B cell (primary cell): ENCODE data around the gene AEBP1. TPM values are rescaled to one million over a fixed set of nuclear protein-coding genes. Genes with fewer than 3 reads are reported as not detected.

Source experiments
- ATAC-seq: fragments of 200-7000 bp; cut with Tn5 transposase; one replicate; pipeline ENCODE4 v1.10.0; 2021; ENCODE audit warnings: low read depth, mild to moderate bottlenecking, moderate number of reproducible peaks, moderate library complexity
- CTCF ChIA-PET: fragments of 350-600 bp; sonication (Branson Sonifier 250); formaldehyde crosslinking; loops from one replicate; lab custom pipeline; 2021; ENCODE audit warnings: antibody characterized with exemption, inconsistent platforms; lab: Charles Lee
- POLR2A ChIA-PET: fragments of 350-600 bp; sonication (Branson Sonifier 250); formaldehyde crosslinking; loops from one replicate; lab custom pipeline; 2021; ENCODE audit warnings: antibody characterized with exemption; lab: Charles Lee
- DNase-seq: peaks from one replicate; pipeline ENCODE4 v3.0.0; 2013
- H2AFZ ChIP-seq: 2 replicates; pipeline ENCODE4 v1.6.1; 2012; ENCODE audit warnings: mild to moderate bottlenecking, low read depth, low read length; ENCODE audit not compliant: insufficient read depth, poor library complexity, severe bottlenecking
- H3K27ac ChIP-seq, 2 donors: 1 replicate in 1 of 2; 2 replicates in 1 of 2; pipeline ENCODE4 v1.5.1; 2012 to 2013; ENCODE audit warnings: low read length in 2 of 2, mild to moderate bottlenecking in 2 of 2, moderate library complexity in 1 of 2
- H3K27me3 ChIP-seq, 4 experiments: fragments of 200-600 bp in 1 of 4; sonication (generic) in 1 of 4; replicated peaks in 1 of 4; 1 replicate in 2 of 4; 2 replicates in 2 of 4; pipeline versions ENCODE4 v1.6.1 to v1.7.0; 2013 to 2016; ENCODE audit warnings: low read length in 3 of 4, mild to moderate bottlenecking in 2 of 4, mixed read lengths in 1 of 4, moderate library complexity in 1 of 4; ENCODE audit not compliant: insufficient read depth in 4 of 4, control insufficient read depth in 3 of 4; ENCODE audit errors: control extremely low read depth in 1 of 4
- H3K36me3 ChIP-seq, 2 experiments: replicated peaks in 1 of 2; 1 replicate in 1 of 2; 2 replicates in 1 of 2; pipeline versions ENCODE4 v1.6.1 to v1.7.1; 2013; ENCODE audit warnings: low read length in 1 of 2; ENCODE audit not compliant: insufficient read depth in 2 of 2, control insufficient read depth in 1 of 2; ENCODE audit errors: control extremely low read depth in 1 of 2, extremely low read depth in 1 of 2
- H3K4me1 ChIP-seq, 2 donors: fragments of 200-600 bp in 1 of 2; sonication (generic) in 1 of 2; 1 replicate in 1 of 2; 2 replicates in 1 of 2; pipeline versions ENCODE4 v1.5.1 to v1.6.1; 2013 to 2017; ENCODE audit warnings: low read length in 2 of 2; ENCODE audit not compliant: control insufficient read depth in 2 of 2, insufficient read depth in 2 of 2
- H3K4me2 ChIP-seq: replicated peaks from 2 replicates; pipeline ENCODE3; 2012; ENCODE audit warnings: mild to moderate bottlenecking, low read depth, low read length; ENCODE audit not compliant: poor library complexity, severe bottlenecking
- H3K4me3 ChIP-seq, 5 experiments: fragments of 200-600 bp in 1 of 5; sonication (generic) in 1 of 5; 1 replicate in 3 of 5; 2 replicates in 2 of 5; pipeline versions ENCODE4 v1.5.1 to v1.7.0; 2011 to 2016; ENCODE audit warnings: low read length in 4 of 5, mild to moderate bottlenecking in 4 of 5, low read depth in 2 of 5, control low read depth in 1 of 5, moderate library complexity in 1 of 5; ENCODE audit not compliant: insufficient read depth in 1 of 5; ENCODE audit errors: control extremely low read depth in 1 of 5, extremely low read depth in 1 of 5
- H3K79me2 ChIP-seq: fragments of 200-600 bp; sonication (generic); one replicate; pipeline ENCODE4 v1.6.0; 2016; ENCODE audit warnings: low read length; ENCODE audit not compliant: control insufficient read depth, insufficient read depth
- H3K9ac ChIP-seq: fragments of 200-600 bp; sonication (generic); 2 replicates; pipeline ENCODE4 v1.6.1; 2017; ENCODE audit warnings: mild to moderate bottlenecking, low read length, moderate library complexity
- H3K9me3 ChIP-seq, 3 donors: one replicate each; pipeline versions ENCODE4 v1.6.1 to v1.7.1; 2013; ENCODE audit warnings: low read length in 2 of 3; ENCODE audit not compliant: control insufficient read depth in 2 of 3, insufficient read depth in 1 of 3; ENCODE audit errors: control extremely low read depth in 1 of 3
- H4K20me1 ChIP-seq: 2 replicates; pipeline ENCODE4 v1.6.0; 2012; ENCODE audit warnings: mild to moderate bottlenecking, low read length; ENCODE audit not compliant: insufficient read depth, control insufficient read depth, poor library complexity, severe bottlenecking
- H3K27ac Mint-ChIP-seq: one replicate; pipeline ENCODE4 v1.8.0; 2021; ENCODE audit warnings: mixed read lengths
- H3K27me3 Mint-ChIP-seq: one replicate; pipeline ENCODE4 v1.8.0; 2021; ENCODE audit warnings: mixed read lengths
- H3K4me1 Mint-ChIP-seq: one replicate; pipeline ENCODE4 v1.8.0; 2021; ENCODE audit warnings: mixed read lengths
- H3K4me3 Mint-ChIP-seq: one replicate; pipeline ENCODE4 v1.8.0; 2021; ENCODE audit warnings: mixed read lengths
- H3K9me3 Mint-ChIP-seq: one replicate; pipeline ENCODE4 v1.8.0; 2022; ENCODE audit warnings: mixed read lengths; ENCODE audit not compliant: insufficient read depth
- CTCF ChIP-seq: fragments of 200-600 bp; IDR thresholded peaks from one replicate; pipeline ENCODE4 v1.8.0; 2022; ENCODE audit warnings: antibody characterized with exemption, mild to moderate bottlenecking
- EZH2 ChIP-seq: IDR thresholded peaks from 2 replicates; pipeline ENCODE4 v1.6.1; 2012; ENCODE audit warnings: borderline replicate concordance, low read depth, mild to moderate bottlenecking, moderate library complexity, low read length; ENCODE audit not compliant: insufficient read depth, poor library complexity, severe bottlenecking
- WGBS: methylation state at CpG from one replicate; pipeline ENCODE4 v1.1.5; 2013; ENCODE audit warnings: missing lambda C conversion rate; ENCODE audit not compliant: insufficient coverage; 5-methylcytosine and 5-hydroxymethylcytosine counted together
- intact Hi-C: fragments of 100-400 bp; cut with micrococcal nuclease; formaldehyde crosslinking; loops from one replicate; pipeline ENCODE4 v1.10.0; 2022
- polyA plus RNA-seq: library from polyadenylated mRNA; depleted of rRNA; stranded (reverse); fragments of >200 nt; gene quantifications from 2 replicates; pipeline ENCODE4 v1.2.3, GENCODE V29; 2012
- total RNA-seq, 2 donors: library from RNA; stranded (reverse); fragments of 120-200 nt in 1 of 2; gene quantifications; 1 replicate in 1 of 2; 2 replicates in 1 of 2; pipeline versions ENCODE4 v1.2.3 to v1.2.4, GENCODE V29; 2013 to 2022

The AEBP1 gene
- total and polyA plus RNA-seq, 2 donors (not counting 1 experiment from before 2014, with no cell fraction given) = 20.2 to 36.7 TPM

- Mint-ChIP-seq H3K27ac (no peak overlapping the region), H3K27me3 (no peaks in the 10 kb centered on the region), H3K9me3 (no peaks in the 10 kb centered on the region), H3K4me3 (no peak overlapping the region), H3K4me1 (peaks cover 2% of the 10 kb centered on the region)
- Histone ChIP-seq H3K4me3 (no peak overlapping the region), H4K20me1 (no peaks in the 10 kb centered on the region), H3K9me3 (no peaks in the 10 kb centered on the region), H3K79me2 (no peaks in the 10 kb centered on the region), H3K27me3 (no peaks in the 10 kb centered on the region), H3K9ac (no peak overlapping the region), H2AFZ (no peak overlapping the region), H3K27ac (no peak overlapping the region), H3K4me1 (peaks cover 0 to 5% of the 10 kb centered on the region in 2 donors), H3K36me3 (peaks cover 0 to 37% of the 10 kb centered on the region in 2 experiments), H3K4me2 (no peak overlapping the region)
- POLR2A ChIA-PET = interaction anchor here (1.1 kb wide), 1 partner anchor 45 kb away, joined by 3 read pairs; the partner anchor contains the start of gene PGAM2
- intact Hi-C loops = no loop called here
- WGBS = 86% methylated on average over 22 of the region's 27 CpGs
- TF ChIP-seq CTCF (no peak), EZH2 (no peak)
- CTCF ChIA-PET = no interaction called here
- ATAC-seq (no peak), DNase-seq (no peak)
Observed at GRCh38 chr7:44110719-44111635, 6.8 kb downstream of the AEBP1 start.

- H2AFZ ChIP-seq = no peak overlapping the region
- H3K27me3 ChIP-seq = no peaks in the 10 kb centered on the region
- no peak for TF ChIP-seq EZH2
- H3K4me1 ChIP-seq = no peaks in the 10 kb centered on the region
- DNase-seq = no peak
- H3K27me3 Mint-ChIP-seq = no peaks in the 10 kb centered on the region
- H3K4me1 Mint-ChIP-seq = no peaks in the 10 kb centered on the region
- ChIA-PET CTCF (no interaction called here), POLR2A (interaction anchor here (1.1 kb wide), 2 partner anchors 9 to 46 kb away, joined by 3 read pairs; partner anchors contain the start of gene PGAM2)
- H3K36me3 ChIP-seq = peaks cover 0 to 42% of the 10 kb centered on the region in 2 experiments
- H3K9me3 Mint-ChIP-seq = no peaks in the 10 kb centered on the region
- ATAC-seq = no peak
- no peak overlapping the region for H3K27ac Mint-ChIP-seq
- no peaks in the 10 kb centered on the region for H3K79me2 ChIP-seq
- H4K20me1 ChIP-seq = no peaks in the 10 kb centered on the region
- no peak overlapping the region for H3K4me3 Mint-ChIP-seq
- H3K4me3 ChIP-seq = no peak overlapping the region
- no peak overlapping the region for H3K9ac ChIP-seq
- H3K27ac ChIP-seq = no peak overlapping the region
- 94% methylated on average over 16 of the region's 16 CpGs for WGBS
- no peaks in the 10 kb centered on the region for H3K9me3 ChIP-seq
- no peak overlapping the region for H3K4me2 ChIP-seq
- intact Hi-C loops = no loop called here
Observed at GRCh38 chr7:44111761-44112160, 7.6 kb downstream of the AEBP1 start.
